GM20431 (cell line): ENCODE results near the gene PSD4.

Source experiments
- in situ Hi-C: fragments of 300-500 bp; cut with MseI, MboI; formaldehyde crosslinking; loops from one replicate; pipeline ENCODE4 v1.15.0; 2020; ENCODE audit warnings: low sequenced_read_pairs; ENCODE audit not compliant: unreplicated experiment

Gene PSD4

DNA sequence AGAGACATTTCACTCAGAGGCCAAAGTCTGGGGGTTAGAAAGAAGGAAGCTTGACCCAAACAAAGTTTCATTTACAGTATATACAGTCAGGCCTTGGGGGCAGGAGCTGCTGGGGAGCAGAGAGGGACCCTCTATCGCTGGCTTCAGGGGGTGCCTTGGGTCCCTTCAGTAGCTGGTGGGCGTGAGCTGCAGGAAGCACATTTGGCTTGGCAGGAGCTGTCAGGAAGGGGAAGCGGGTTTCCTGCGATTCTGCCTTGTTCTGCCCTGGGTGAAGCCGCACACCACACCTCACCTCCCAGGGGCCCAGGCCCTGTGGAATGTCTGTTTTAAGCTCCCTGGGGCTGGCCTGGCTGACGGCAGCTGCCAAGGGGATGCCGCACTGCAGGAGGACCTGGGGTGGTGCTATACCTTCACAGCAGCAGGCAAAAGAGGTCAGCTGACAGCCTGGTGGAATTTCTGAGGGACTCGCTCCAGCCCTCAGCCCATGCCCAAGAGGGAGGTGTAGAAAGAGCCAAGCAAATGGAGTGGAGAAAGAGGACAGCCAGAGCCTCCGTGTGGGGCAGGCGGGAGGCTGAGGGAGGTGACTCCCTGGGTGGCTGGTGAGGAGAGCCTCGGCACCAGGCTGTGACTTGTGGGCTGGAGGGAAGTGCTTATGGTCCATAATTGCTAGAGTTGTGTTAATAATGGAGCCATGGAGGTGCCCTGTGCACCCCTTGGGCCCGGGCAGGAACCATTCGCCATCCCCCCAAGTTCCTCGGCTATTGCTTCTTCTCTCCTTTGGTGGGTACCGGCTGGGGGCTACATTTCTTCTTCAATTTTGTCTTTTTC lies 43.9 kb downstream of the PSD4 start:
- in situ Hi-C loops: no loop called here

DNA sequence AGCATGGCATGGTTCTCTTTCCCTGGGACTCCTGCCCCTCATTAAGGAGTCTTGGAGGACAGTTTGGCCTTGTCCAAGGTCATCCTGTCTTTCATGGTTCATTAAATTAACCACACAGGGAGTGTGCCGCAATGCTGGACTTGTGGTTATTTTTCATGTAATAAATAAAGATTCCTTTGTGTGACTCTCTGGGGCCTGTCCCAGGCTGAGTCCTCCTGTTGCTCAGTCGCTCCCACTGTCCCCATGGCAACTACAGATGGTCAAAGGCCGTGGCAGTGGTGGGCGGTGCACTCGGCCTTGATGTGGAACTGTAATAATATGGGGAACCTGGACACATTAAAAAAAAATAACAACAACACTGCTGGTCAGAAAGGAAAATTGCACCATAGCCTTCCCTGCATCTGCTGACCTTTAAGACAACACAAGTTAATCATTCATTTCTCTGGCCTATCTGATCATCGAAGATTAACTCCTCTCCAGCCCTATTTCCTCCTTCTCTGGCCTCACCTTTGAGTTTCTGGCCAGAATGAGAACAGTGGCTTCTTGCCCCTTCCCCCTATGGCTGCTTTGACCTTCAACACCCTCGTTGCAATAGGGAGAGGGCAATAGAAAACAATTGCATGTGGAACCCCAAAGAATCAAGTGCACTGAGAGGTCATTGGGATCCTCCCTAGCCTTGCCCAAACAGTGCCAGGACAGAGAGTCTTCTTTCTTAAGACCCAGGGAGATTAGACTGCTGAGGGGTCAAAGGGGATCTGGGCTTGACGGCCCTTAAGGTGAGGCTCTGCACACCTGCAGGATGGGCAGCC lies 44.7 kb downstream of the PSD4 start:
- in situ Hi-C loops: no loop called here

DNA sequence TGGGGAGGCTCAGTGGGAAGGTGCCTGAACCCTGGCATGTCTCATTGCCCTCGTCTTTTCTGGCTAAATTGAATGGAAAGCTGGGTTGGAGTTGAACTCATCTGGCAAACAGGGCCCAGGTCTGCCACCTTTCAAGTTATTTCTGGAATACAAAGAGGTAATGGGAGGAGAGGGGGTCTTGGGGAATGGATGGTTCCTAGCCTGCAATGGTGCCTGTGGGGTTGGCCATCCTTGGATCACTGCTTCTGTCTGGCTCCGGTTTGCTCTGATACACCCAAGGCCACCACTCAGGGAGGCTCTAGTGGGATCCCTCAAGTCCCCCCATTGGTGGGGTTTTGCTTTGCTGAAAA lies 45.3 kb downstream of the PSD4 start:
- in situ Hi-C loops: no loop called here

DNA sequence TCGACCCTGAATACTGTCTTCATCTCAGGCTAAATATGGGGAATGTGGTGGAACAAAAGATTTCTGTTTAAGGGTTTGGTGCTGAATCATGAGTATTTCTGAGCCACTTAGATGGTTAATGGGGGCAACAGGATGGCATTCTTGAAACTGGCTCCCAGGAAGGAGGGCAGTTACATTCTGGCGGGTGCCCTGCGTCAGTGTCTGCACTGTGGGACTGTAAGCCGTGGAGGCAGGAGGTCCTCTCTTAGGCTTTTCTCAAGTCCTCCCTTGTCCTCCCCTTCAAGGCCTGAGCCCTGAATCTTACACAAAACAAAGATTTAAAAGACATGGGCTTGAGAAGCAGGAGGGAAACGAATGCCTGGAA lies 45.7 kb downstream of the PSD4 start:
- in situ Hi-C loops: no loop called here

DNA sequence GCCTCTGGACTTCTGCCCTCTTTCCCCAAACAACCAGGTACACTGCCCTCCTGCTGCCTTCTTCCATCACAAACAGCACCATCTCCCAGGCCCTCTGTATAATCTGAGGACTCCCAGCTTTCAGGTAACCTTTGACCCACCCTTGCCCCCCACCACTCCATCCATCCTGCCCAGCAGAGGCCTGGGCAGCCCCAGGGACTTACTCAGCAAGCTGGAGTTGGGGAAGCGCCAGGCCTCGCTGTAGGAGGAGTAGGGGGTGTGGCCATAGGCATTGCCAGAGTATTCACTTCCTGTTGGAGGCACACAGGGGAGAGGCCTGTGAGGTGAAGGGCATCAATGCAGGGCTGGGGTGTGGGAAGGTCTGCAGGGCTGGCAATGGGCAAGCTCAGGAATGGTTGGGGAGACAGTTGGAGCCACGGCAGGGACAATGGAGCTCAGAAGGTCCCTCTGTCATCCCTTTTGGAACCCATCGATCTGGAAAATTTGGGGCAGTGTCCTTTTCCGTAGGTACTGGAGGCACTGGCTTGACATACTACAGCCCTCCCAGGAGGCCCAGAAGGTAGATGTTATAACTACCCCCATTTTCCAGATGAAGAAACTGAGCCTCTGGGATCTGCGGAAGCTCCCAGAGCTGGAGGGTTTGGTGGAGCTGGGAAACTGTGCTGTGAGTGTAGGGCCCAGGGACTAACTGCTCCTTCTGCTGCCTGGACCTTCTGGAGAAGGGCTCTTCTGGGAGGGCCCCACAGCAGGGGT lies 46.3 kb downstream of the PSD4 start:
- in situ Hi-C loops: no loop called here

DNA sequence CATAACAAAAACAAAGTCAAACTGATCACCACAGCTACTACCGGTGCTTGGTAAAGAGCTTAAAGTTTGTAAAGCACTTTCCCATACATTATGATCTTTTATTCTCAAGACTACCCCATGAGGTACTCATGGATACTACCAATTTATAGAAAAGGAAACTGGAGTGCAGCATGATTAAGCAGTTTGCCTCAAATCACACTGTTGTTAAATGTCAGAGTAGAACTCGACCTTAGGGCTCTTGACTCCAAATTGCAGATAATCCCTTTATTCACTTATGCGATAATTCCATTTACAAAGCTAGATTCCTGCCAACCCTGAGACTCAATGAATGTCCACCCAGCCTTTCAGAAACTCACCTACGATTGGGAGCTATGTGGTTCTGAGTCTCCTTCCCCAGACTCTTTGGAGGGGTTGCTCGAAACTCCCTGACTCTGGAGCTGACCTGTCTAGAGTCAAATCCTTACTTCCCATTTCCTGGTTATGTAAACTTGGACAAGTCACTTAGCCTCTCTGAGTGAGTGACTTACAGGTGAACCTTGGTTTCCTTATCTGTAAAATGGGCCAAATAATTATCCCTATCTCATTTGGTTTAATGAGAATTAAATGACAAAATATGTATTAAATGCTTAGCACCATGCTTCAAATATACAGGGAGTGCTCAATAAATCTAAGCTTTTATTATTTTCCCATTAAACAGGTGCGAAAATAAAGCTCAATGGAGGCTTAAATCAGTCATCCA lies 47.4 kb downstream of the PSD4 start:
- in situ Hi-C loops: no loop called here

DNA sequence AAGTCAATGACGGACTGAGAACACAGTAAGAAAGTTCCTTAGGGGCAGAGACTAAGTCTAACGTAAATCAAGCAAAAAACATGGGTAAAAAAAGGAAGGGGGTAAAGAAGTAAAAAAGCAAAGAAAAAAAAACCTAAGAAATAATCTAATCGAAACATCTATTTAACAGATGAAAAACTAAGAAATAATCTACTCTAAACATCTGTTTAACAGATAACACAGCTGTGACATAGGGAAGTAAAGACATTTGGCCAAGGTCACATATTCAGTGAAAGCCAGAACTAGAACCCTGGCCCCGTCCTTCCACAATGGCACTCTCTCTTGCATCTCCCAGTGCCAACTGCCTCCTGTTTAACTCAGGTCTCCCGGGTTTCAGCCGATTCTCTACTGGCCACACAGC lies 48.1 kb downstream of the PSD4 start:
- in situ Hi-C loops: no loop called here

DNA sequence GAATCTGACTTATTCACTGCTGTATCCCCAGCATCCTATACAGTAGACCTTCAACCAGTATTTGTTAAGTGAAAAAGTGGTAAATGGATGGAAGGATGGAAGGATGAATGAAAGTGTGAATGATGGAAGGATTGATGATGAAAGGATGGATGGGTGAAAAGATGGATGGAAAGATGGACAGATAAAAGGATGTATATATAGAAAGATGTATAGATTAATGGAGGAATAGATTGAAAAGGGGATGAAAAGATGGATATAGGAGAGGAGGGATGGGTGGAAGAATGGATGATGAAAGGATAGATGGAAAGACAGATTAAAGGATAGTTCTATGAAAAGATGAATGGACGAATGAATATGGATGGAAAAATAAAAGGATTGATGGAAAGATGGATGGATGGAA lies 50.0 kb downstream of the PSD4 start:
- in situ Hi-C loops: no loop called here

DNA sequence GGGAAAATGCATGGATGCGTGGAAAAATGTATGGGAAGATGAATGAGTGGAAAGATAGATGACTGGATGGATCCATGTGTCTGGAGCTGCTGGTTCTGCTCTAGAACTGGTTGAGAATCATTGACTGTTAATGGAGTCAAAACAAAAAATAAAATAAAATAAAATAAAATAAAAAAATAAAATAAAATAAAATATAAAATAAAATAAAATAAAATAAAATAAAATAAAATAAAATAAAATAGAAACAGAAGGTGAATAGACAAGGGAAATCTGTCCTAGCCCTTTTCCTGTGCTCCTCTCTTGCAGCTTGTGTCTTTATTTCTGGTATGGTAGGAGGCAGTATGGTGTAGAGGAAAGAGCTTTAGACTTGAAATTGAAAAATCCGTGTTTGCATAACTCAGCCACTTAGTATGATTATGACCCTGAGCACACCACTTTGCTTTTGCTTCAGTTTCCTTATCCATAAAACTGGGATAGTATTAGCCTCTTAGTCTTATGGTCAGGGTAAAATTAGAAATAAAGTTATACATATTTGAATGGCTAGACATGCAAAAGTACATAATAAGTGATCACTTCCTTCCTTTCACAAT lies 51.0 kb downstream of the PSD4 start:
- in situ Hi-C loops: no loop called here

DNA sequence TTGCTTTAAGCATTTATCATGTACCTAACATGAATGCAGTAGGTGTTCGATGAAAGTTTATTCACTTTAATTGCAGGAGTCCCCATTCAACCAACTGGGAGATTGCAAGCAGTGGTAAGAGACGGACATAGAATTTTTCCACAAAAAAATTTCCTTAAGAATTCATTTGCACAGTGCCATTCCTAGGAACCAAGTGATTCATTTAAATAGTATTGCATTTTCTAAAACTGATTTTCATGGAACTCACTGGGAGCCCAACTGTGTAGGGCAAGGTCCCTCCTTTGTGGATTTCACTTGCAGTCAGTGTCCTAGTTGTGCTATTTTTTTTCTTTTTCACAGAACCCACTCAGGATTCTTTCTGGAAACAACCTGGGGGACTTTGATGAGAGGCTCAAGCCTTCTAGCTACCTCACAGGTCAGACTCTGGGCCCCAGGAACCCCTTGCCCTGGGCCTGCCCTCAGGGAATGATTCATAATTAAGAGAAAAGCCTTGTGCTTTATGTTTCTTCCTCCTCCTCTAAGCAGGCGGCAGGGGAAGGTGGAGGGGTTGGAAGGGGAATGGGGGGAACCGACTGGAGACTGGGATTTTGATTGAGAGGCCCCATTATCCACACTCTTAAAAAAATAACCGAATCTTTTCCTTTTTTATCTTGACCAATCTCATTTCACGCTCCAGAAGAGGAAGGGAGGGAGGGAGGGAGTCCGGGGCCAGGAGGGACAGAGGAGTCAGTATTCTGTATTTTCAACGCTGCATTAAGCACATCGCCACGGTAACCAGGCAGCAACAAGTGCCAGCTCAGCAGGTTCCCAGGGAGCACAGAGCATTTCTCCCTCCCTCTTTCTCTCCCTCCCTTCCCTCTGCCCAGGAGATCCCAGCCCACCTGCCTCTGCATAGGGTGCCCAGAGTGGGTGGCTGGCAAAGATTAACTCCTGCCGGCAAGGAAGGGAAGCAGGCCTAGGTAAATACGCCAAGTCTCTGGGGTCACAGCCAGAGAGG lies 51.8 kb downstream of the PSD4 start:
- in situ Hi-C loops: no loop called here

DNA sequence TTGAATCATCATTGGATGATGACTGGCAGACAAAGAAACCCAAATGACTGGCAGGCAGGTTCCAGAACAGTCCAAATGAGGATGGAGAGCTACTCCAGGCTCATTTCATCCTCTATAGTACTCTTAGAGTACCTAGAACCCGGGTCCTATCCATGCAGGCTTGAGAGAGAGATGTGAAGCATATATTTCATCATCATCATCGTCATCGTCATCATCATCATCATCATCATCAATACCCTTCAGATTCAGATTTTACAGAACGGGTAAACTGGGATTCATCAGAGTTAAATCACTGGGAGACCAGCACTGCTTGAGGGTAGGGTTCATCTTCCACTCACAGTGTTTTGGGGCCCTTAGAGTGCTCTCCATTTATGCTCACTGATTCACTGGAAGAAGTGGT lies 52.7 kb downstream of the PSD4 start:
- in situ Hi-C loops: no loop called here

DNA sequence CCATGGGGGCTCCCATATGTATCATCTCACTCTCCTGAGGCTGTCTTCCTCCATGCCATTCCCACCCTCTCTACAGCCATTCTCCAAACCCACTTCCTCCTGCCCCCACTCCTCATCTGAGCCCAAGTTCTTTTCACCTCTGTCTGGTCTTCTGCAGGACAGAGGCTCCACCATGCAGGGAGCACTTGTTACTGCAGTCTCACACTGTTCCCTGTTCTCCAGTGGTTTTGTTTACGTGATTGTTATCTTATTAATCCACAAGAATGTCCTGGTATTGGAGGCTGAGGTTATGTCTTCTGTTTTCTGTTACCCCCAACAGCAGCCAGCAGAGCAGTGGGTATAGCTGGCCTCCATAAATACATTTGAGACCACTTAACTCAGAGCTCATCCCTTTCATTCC lies 53.5 kb downstream of the PSD4 start:
- in situ Hi-C loops: no loop called here

DNA sequence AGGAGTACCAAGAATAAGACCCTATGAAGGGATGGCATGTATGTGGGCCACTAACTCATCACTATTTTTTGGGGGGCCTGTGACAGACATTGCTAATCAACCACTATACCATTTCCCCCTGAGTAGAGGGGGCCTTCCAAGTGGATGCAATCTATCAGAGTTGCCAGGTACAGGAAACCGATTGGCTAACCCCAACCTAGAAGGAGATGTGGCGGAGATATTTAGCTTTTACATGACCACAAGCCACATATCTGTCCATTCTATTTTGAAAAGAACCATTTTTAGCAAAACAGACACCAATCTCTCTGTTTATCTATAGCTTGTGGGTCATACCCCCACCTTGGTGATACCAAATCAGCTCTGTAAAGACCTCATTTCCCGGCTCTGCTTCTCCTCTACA lies 53.9 kb downstream of the PSD4 start:
- in situ Hi-C loops: no loop called here

DNA sequence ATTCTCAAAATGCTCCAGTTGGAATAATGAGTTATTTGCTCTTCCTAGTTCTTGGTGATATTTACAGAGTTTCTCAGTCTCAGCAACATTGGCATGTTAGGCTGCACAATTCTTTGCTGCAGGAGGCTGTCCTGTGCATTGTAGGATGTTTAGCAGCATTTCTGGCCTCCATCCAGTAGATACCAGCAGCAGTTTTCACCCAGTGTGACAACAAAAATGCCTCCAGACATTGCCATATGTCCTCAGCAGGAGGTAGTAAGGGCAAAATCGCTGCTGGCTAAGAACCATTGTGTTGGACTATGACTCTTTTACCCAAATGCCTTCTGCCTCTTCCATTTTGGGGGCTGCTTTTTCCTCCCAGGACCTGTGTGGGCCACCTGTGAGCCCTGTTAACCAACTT lies 54.6 kb downstream of the PSD4 start:
- in situ Hi-C loops: no loop called here

DNA sequence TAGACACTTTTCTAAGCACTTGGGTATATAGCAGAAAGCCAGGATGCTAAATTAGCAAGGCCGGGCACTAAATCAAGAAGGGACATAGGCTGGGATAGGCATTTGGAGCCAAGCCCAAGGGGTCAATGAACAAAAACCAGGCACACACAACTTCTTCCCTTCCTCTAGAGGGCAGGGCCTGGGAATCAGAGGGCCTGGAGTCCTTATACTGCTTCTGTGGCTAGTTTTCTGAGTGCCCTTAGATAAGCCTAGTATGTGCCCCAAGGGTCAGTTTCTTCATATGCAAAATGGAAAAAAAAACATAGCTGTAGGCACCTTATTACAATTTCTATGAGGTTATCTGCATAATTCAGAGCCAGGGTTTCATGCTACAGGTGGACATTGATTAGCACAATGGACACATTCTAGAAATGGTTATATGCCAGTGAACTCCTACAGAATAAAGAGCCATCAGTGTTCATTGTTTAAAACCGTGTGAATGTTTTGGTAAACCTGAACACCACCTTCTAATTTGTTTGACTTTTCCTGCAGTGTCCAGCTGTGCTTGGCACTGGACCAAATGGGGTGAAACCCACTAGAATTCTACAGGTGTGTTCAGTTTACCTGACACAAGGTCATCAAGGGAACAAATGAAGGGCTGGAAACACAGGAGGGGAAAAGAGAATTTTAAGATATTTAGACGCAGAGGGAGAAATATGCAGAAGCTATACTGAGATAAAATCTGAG lies 55.4 kb downstream of the PSD4 start:
- in situ Hi-C loops: no loop called here

DNA sequence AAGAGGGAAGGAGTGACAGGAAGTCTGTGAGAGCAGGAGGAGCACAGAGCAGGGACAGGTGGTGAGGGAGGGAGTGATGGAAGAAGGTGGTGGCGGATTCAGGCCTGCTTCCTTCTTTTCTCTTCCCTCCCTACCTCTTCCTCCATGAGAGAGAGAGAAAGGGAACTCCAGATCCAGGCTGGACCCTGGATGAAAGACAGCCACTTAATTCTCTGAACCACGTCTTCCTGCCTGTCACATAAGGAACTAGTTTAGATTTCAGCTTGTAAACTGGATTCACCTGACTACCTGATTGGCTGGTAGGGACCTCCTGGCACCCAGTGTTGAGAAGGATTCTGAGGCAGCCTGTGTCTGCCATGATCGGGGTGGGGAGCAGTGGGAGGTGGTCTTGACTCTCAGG lies 56.0 kb downstream of the PSD4 start:
- in situ Hi-C loops: no loop called here

DNA sequence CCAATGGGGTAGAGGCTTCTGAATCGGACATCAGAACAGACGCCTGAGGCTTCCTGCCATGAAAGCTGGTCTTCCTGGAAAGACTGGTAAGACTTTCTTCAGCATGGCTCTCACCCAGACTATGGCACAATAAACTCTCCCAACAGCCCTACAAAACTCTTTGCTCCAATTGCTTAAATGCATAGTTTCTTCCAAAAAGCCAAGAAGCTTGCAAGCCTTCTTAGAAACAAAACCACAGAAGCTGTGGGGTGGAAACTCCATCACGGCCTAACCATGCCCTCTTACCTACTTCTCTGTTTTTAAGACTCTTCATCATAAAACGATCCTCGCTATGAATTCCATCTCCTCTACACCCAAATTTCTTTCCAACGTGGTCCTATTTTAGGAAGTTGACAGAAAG lies 56.8 kb downstream of the PSD4 start:
- in situ Hi-C loops: no loop called here

DNA sequence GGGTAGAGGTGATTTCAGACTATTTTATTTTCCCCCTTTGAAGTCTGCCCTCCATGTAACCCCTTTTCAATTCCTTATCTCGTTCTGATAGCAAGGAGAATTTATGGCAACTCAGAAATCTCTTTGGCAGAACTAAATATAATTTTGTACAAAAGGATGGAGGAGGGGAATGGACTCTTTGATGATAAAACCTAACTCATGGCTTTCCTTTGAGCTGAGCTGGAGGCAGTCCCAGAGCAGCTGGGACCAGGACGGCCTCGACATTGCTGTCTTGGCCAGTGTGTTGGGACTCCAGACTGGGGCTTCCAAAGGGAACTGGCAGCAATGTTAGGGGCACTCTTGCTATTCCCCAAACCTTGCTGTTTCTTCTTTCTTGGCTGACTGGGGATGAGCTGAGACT lies 57.3 kb downstream of the PSD4 start:
- in situ Hi-C loops: no loop called here
